Liver (tissue), 3 donors: Measurements from ENCODE around the gene RAB29.

Experiments
- ATF3 ChIP-seq: IDR thresholded peaks from 2 replicates; pipeline ENCODE4 v1.6.1; 2016; ENCODE audit warnings: antibody characterized with exemption
- CTCF ChIP-seq: fragments of 150-350 bp; IDR thresholded peaks from 2 replicates; pipeline ENCODE4 v1.5.1; 2017; ENCODE audit warnings: improper control_type of control experiment, low read depth, low read length; ENCODE audit not compliant: missing input control
- EGR1 ChIP-seq, 2 donors: IDR thresholded peaks; 2 replicates each; pipeline ENCODE4 v1.6.1; 2016 to 2018; ENCODE audit warnings: antibody characterized with exemption in 2 of 2, low read depth in 2 of 2
- GABPA ChIP-seq, 2 donors: IDR thresholded peaks in 1 of 2; conservative IDR thresholded peaks in 1 of 2; 2 replicates each; pipeline ENCODE4 v1.6.1; 2016; ENCODE audit warnings: antibody characterized with exemption in 2 of 2, mild to moderate bottlenecking in 1 of 2, moderate library complexity in 1 of 2
- JUND ChIP-seq, 2 donors: IDR thresholded peaks; 2 replicates each; pipeline ENCODE4 v1.6.1; 2016; ENCODE audit warnings: antibody characterized with exemption in 2 of 2
- NR2F2 ChIP-seq: IDR thresholded peaks from 2 replicates; pipeline ENCODE4 v1.6.1; 2016; ENCODE audit warnings: antibody characterized with exemption
- REST ChIP-seq: IDR thresholded peaks from 2 replicates; pipeline ENCODE4 v1.6.1; 2016; ENCODE audit warnings: antibody characterized with exemption, mild to moderate bottlenecking
- RXRA ChIP-seq, 2 donors: IDR thresholded peaks; 2 replicates each; pipeline ENCODE4 v1.6.1; 2017 to 2018; ENCODE audit warnings: antibody characterized with exemption in 2 of 2, mild to moderate bottlenecking in 1 of 2
- TAF1 ChIP-seq: conservative IDR thresholded peaks from 2 replicates; pipeline ENCODE4 v1.6.1; 2016; ENCODE audit warnings: antibody characterized with exemption, mild to moderate bottlenecking
- YY1 ChIP-seq: IDR thresholded peaks from 2 replicates; pipeline ENCODE4 v1.6.1; 2016; ENCODE audit warnings: antibody characterized with exemption, mild to moderate bottlenecking
- donor health status: healthy.
- donor health status: healthy.

- TF ChIP-seq CTCF (no peak), GABPA (IDR thresholded peaks at IDR 0.05 in 1 of 2, conservative IDR thresholded peaks at IDR 0.05 in 1 of 2) (no peak), EGR1 (IDR thresholded peaks at IDR 0.05; ENCODE audit: low read depth in 2 of 2) (no peak), RXRA (IDR thresholded peaks at IDR 0.05) (no peak), NR2F2 (no peak), REST (no peak), TAF1 (no peak), JUND (IDR thresholded peaks at IDR 0.05) (no peak), ATF3 (no peak), YY1 (no peak)
These were observed 37.1 kb upstream of the RAB29 start for GRCh38 chr1:205812271-205812877.
